ENCODE data around the gene F10. TPM values are rescaled to one million over a fixed set of nuclear protein-coding genes. Genes with fewer than 3 reads are reported as not detected.

F10 gene
- total and polyA plus RNA-seq, 9 of the 15 experiments (the other 6 are each of a cell fraction or from before 2014, with no cell fraction given) = 0.04 to 0.09 (median 0.07) TPM; not detected in 5

DNA sequence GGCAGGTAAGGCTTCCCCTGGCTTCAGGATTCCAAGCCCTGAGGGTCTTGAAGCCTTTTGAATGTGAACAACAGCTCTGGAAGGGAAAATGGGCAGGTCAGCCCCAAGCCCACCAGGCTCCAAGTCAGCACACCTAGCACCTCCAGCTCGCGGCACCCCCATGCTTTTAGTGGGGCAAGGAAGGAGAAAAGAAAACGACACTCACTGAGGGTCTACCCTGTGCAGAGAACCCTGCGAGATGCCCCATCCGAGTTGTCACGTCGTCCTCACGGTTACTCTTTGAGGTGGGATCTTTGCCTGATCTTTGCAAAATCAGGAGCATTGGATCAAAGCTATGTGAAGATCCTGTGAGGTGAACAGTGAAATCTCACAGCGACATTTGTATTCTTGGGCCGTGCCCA, 5.7 kb upstream of the F10 start (continued):
- TF ChIP-seq ERF (CRISPR knock-in tag; IDR thresholded peaks at IDR 0.05) (no peak), KLF13 (tag; IDR thresholded peaks at IDR 0.05; ENCODE audit: borderline replicate concordance, low read depth) (no peak), ZNF696 (CRISPR knock-in tag; conservative IDR thresholded peaks at IDR 0.05) (no peak), ZKSCAN8 (CRISPR knock-in tag; IDR thresholded peaks at IDR 0.05) (no peak), MCM2 (IDR thresholded peaks at IDR 0.05; ENCODE audit: low read depth) (no peak), POLR2A (conservative IDR thresholded peaks at IDR 0.05) (no peak), ZSCAN29 (IDR thresholded peaks at IDR 0.05) (no peak)
- TF ChIP-seq, protein P1, sequence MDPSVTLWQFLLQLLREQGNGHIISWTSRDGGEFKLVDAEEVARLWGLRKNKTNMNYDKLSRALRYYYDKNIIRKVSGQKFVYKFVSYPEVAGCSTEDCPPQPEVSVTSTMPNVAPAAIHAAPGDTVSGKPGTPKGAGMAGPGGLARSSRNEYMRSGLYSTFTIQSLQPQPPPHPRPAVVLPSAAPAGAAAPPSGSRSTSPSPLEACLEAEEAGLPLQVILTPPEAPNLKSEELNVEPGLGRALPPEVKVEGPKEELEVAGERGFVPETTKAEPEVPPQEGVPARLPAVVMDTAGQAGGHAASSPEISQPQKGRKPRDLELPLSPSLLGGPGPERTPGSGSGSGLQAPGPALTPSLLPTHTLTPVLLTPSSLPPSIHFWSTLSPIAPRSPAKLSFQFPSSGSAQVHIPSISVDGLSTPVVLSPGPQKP (CRISPR knock-in tag; IDR thresholded peaks at IDR 0.05) = no peak

DNA sequence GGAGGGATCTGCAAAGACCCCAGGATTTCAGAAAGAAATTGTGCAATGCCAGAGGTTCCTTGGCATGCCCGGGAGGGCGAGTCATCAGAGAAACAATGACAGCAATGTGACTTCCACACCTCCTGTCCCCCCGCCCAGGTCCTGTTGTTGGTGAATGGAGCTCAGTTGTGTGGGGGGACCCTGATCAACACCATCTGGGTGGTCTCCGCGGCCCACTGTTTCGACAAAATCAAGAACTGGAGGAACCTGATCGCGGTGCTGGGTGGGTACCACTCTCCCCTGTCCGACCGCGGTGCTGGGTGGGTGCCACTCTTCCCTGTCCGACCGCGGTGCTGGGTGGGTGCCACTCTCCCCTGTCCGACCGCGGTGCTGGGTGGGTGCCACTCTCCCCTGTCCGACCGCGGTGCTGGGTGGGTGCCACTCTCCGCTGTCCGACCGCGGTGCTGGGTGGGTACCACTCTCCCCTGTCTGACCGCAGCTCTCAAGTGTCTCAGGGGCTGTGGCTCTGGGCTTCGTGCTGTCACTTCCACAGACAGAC, 5.2 kb upstream of the F10 start:
- CTCF ChIA-PET (ENCODE audit: low intra/inter-chr PET ratio) = no interaction called here
- in situ Hi-C loops (cut with MboI) (no loop called here), intact Hi-C loops (cut with micrococcal nuclease) (no loop called here)
- no peak for DNase-seq (ENCODE audit: extremely low read depth in 1 of 4, low spot score in 3 of 4)
- H3K27ac ChIP-seq (ENCODE audit: extremely low read depth, low read depth, low read length) = no peak overlapping the region
- no peak for FAIRE-seq
- H2AFZ ChIP-seq (ENCODE audit: low read depth, low read length) = no peak overlapping the region
- no peaks in the 10 kb centered on the region for H4K20me1 ChIP-seq (replicated peaks; ENCODE audit: control insufficient read depth, insufficient read depth, low read length)
- BruUV-seq (replicated peaks) = no TSS peak
- POLR2A ChIA-PET = no interaction called here
- H3K36me3 ChIP-seq (ENCODE audit: control insufficient read depth, insufficient read depth, low read length) = no peaks in the 10 kb centered on the region
- no peak for ATAC-seq
- peaks cover 2 to 73% of the 10 kb centered on the region in 2 experiments; a peak in 4 of 5 replicates for H3K27me3 ChIP-seq (ENCODE audit: control insufficient read depth in 2 of 2, insufficient read depth in 2 of 2, low read length in 2 of 2)
- no peaks in the 10 kb centered on the region for H3K79me2 ChIP-seq (ENCODE audit: control insufficient read depth, insufficient read depth, low read length)
- peaks cover 0 to 4% of the 10 kb centered on the region in 2 experiments; a peak in 1 of 5 replicates for H3K4me1 ChIP-seq (replicated peaks in 1 of 2; ENCODE audit: control insufficient read depth in 2 of 2, insufficient read depth in 2 of 2, low read length in 2 of 2)
- H3K9me3 ChIP-seq (replicated peaks; ENCODE audit: control insufficient read depth, insufficient read depth, low read depth, low read length) = no peaks in the 10 kb centered on the region
- no peak overlapping the region for H3K4me3 ChIP-seq
- no peak overlapping the region for H3K9ac ChIP-seq (ENCODE audit: insufficient read depth in 1 of 2, low read depth in 2 of 2, low read length in 2 of 2)
- no peak overlapping the region for H3K4me2 ChIP-seq (ENCODE audit: insufficient read depth, low read length)
- H3K9me1 ChIP-seq (ENCODE audit: control insufficient read depth, insufficient read depth, low read length) = no peaks in the 10 kb centered on the region
- no peak for TF ChIP-seq BCOR (IDR thresholded peaks at IDR 0.05)
- TF ChIP-seq, protein P2, sequence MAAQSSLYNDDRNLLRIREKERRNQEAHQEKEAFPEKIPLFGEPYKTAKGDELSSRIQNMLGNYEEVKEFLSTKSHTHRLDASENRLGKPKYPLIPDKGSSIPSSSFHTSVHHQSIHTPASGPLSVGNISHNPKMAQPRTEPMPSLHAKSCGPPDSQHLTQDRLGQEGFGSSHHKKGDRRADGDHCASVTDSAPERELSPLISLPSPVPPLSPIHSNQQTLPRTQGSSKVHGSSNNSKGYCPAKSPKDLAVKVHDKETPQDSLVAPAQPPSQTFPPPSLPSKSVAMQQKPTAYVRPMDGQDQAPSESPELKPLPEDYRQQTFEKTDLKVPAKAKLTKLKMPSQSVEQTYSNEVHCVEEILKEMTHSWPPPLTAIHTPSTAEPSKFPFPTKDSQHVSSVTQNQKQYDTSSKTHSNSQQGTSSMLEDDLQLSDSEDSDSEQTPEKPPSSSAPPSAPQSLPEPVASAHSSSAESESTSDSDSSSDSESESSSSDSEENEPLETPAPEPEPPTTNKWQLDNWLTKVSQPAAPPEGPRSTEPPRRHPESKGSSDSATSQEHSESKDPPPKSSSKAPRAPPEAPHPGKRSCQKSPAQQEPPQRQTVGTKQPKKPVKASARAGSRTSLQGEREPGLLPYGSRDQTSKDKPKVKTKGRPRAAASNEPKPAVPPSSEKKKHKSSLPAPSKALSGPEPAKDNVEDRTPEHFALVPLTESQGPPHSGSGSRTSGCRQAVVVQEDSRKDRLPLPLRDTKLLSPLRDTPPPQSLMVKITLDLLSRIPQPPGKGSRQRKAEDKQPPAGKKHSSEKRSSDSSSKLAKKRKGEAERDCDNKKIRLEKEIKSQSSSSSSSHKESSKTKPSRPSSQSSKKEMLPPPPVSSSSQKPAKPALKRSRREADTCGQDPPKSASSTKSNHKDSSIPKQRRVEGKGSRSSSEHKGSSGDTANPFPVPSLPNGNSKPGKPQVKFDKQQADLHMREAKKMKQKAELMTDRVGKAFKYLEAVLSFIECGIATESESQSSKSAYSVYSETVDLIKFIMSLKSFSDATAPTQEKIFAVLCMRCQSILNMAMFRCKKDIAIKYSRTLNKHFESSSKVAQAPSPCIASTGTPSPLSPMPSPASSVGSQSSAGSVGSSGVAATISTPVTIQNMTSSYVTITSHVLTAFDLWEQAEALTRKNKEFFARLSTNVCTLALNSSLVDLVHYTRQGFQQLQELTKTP (IDR thresholded peaks at IDR 0.05; ENCODE audit: low read depth in 1 of 2, partially characterized antibody in 2 of 2) = no peak
- TF ChIP-seq SLC30A9 (CRISPR knock-in tag; IDR thresholded peaks at IDR 0.05) = no peak
- TF ChIP-seq ATF1 (CRISPR knock-in tag; IDR thresholded peaks at IDR 0.05) = no peak
- TF ChIP-seq ATF1 (tag; IDR thresholded peaks at IDR 0.05) = no peak
- WGBS (ENCODE audit: insufficient coverage, low coverage, missing lambda C conversion rate) = 0% methylated on average over 7 of the region's 26 CpGs

All from K562 (cell line).